H9 (cell line): Measurements from ENCODE around the gene GATC. TPM values are rescaled to one million over a fixed set of nuclear protein-coding genes. Genes with fewer than 3 reads are reported as not detected.

ENCODE experiments used
- DNase-seq: peaks from one replicate; pipeline ENCODE4 v3.0.0-alpha.2; 2017
- H2AFZ ChIP-seq: one replicate; pipeline ENCODE4 v1.6.1; 2013; ENCODE audit warnings: mild to moderate bottlenecking, low read length, control low read depth, moderate library complexity
- H2AK5ac ChIP-seq: 2 replicates; pipeline ENCODE4 v1.6.1; 2013; ENCODE audit warnings: low read length, control low read depth, mixed read lengths; ENCODE audit not compliant: insufficient read length
- H2BK120ac ChIP-seq: one replicate; pipeline ENCODE4 v1.6.1; 2013; ENCODE audit warnings: low read depth, mild to moderate bottlenecking, low read length, control low read depth, inconsistent platforms; ENCODE audit not compliant: poor library complexity, severe bottlenecking
- H2BK12ac ChIP-seq: 2 replicates; pipeline ENCODE4 v1.6.1; 2013; ENCODE audit warnings: low read length, control low read depth, mixed read lengths, low read depth; ENCODE audit not compliant: insufficient read length
- H2BK15ac ChIP-seq: 2 replicates; pipeline ENCODE4 v1.6.1; 2013; ENCODE audit warnings: low read depth, low read length, control low read depth
- H2BK20ac ChIP-seq: one replicate; pipeline ENCODE4 v1.6.1; 2013; ENCODE audit warnings: low read depth, mild to moderate bottlenecking, low read length, control low read depth, inconsistent platforms; ENCODE audit not compliant: poor library complexity, severe bottlenecking
- H2BK5ac ChIP-seq: 2 replicates; pipeline ENCODE4 v1.6.1; 2013; ENCODE audit warnings: low read length, control low read depth, mixed read lengths; ENCODE audit not compliant: insufficient read length
- H3K14ac ChIP-seq: 2 replicates; pipeline ENCODE4 v1.6.1; 2013; ENCODE audit warnings: low read length, control low read depth; ENCODE audit not compliant: insufficient read depth
- H3K18ac ChIP-seq: 2 replicates; pipeline ENCODE4 v1.6.1; 2013; ENCODE audit warnings: low read depth, mild to moderate bottlenecking, mixed read lengths, low read length, control low read depth; ENCODE audit not compliant: insufficient read length
- H3K23ac ChIP-seq: 2 replicates; pipeline ENCODE4 v1.6.1; 2013; ENCODE audit warnings: low read length, control low read depth, mixed read lengths, low read depth; ENCODE audit not compliant: insufficient read length
- H3K23me2 ChIP-seq: 2 replicates; pipeline ENCODE4 v1.6.1; 2013; ENCODE audit warnings: low read depth, mild to moderate bottlenecking, mixed read lengths, low read length, control low read depth; ENCODE audit not compliant: insufficient read length, poor library complexity, severe bottlenecking
- H3K27ac ChIP-seq: 2 replicates; pipeline ENCODE4 v1.5.1; 2013; ENCODE audit warnings: low read length, control low read depth, mixed read lengths, low read depth; ENCODE audit not compliant: insufficient read length
- H3K27me3 ChIP-seq: 2 replicates; pipeline ENCODE4 v1.6.1; 2013; ENCODE audit warnings: low read length, control low read depth, inconsistent platforms; ENCODE audit not compliant: insufficient read depth
- H3K4ac ChIP-seq: 2 replicates; pipeline ENCODE4 v1.6.1; 2013; ENCODE audit warnings: low read depth, mild to moderate bottlenecking, control low read depth, inconsistent platforms, low read length, moderate library complexity
- H3K4me1 ChIP-seq: 2 replicates; pipeline ENCODE4 v1.6.1; 2013; ENCODE audit warnings: low read length, control low read depth, inconsistent platforms; ENCODE audit not compliant: insufficient read depth
- H3K4me2 ChIP-seq: 2 replicates; pipeline ENCODE4 v1.6.1; 2013; ENCODE audit warnings: low read length, control low read depth, mixed read lengths; ENCODE audit not compliant: insufficient read length, insufficient read depth
- H3K56ac ChIP-seq: 2 replicates; pipeline ENCODE4 v1.6.1; 2013; ENCODE audit warnings: low read depth, mild to moderate bottlenecking, mixed read lengths, low read length, control low read depth; ENCODE audit not compliant: insufficient read length
- H3K79me1 ChIP-seq: 2 replicates; pipeline ENCODE4 v1.6.1; 2013; ENCODE audit warnings: low read depth, mild to moderate bottlenecking, moderate library complexity, low read length, control low read depth, inconsistent platforms; ENCODE audit not compliant: insufficient read depth, poor library complexity, severe bottlenecking
- H3K79me2 ChIP-seq: 2 replicates; pipeline ENCODE4 v1.6.1; 2013; ENCODE audit warnings: low read length, control low read depth, inconsistent platforms; ENCODE audit not compliant: insufficient read depth
- H3K9ac ChIP-seq: 2 replicates; pipeline ENCODE4 v1.6.1; 2013; ENCODE audit warnings: low read length, control low read depth, mixed read lengths; ENCODE audit not compliant: insufficient read length; ENCODE audit errors: extremely low read depth
- H3K9me3 ChIP-seq: one replicate; pipeline ENCODE4 v1.6.1; 2013; ENCODE audit warnings: low read depth, low read length, inconsistent platforms; ENCODE audit not compliant: control insufficient read depth
- H3T11ph ChIP-seq: one replicate; pipeline ENCODE4 v1.6.1; 2013; ENCODE audit warnings: mild to moderate bottlenecking, low read length, control low read depth, inconsistent platforms
- H4K20me1 ChIP-seq: one replicate; pipeline ENCODE4 v1.6.1; 2013; ENCODE audit not compliant: control insufficient read depth, insufficient read length, insufficient read depth
- H4K5ac ChIP-seq: 2 replicates; pipeline ENCODE4 v1.6.1; 2013; ENCODE audit warnings: low read depth, mild to moderate bottlenecking, mixed read lengths, low read length, control low read depth; ENCODE audit not compliant: insufficient read length
- H4K8ac ChIP-seq: replicated peaks from 2 replicates; pipeline ENCODE4 v1.6.1; 2013; ENCODE audit warnings: low read length, control low read depth, mixed read lengths, low read depth; ENCODE audit not compliant: insufficient read length
- H4K91ac ChIP-seq: 2 replicates; pipeline ENCODE4 v1.6.1; 2013; ENCODE audit warnings: low read depth, mild to moderate bottlenecking, moderate library complexity, mixed read lengths, low read length, control low read depth; ENCODE audit not compliant: insufficient read length
- H3K27ac Mint-ChIP-seq, 3 experiments: 2 replicates in 2 of 3; 3 replicates in 1 of 3; pipeline ENCODE4 v1.8.0; 2020 to 2021; ENCODE audit warnings: mixed read lengths in 3 of 3, mild to moderate bottlenecking in 1 of 3, moderate library complexity in 1 of 3
- H3K27me3 Mint-ChIP-seq: 2 replicates; pipeline ENCODE4 v1.8.0; 2021; ENCODE audit warnings: low read depth, mild to moderate bottlenecking, moderate library complexity, mixed read lengths
- H3K36me3 Mint-ChIP-seq, 3 experiments: 2 replicates in 2 of 3; 3 replicates in 1 of 3; pipeline ENCODE4 v1.8.0; 2020 to 2021; ENCODE audit warnings: low read depth in 3 of 3, mixed read lengths in 3 of 3; ENCODE audit not compliant: insufficient read depth in 1 of 3
- H3K4me1 Mint-ChIP-seq, 2 experiments: 2 replicates each; pipeline ENCODE4 v1.8.0; 2020; ENCODE audit warnings: mixed read lengths in 2 of 2
- H3K4me3 Mint-ChIP-seq, 2 experiments: 2 replicates in 1 of 2; 3 replicates in 1 of 2; pipeline ENCODE4 v1.8.0; 2020 to 2021; ENCODE audit warnings: mild to moderate bottlenecking in 2 of 2, mixed read lengths in 2 of 2, moderate library complexity in 1 of 2
- H3K9me3 Mint-ChIP-seq, 2 experiments: 2 replicates in 1 of 2; 3 replicates in 1 of 2; pipeline ENCODE4 v1.8.0; 2020; ENCODE audit warnings: mild to moderate bottlenecking in 2 of 2, mixed read lengths in 2 of 2, moderate library complexity in 1 of 2
- WGBS: extraction: QIAGEN DNeasy Blood & Tissue Kit; methylation state at CpG from one replicate; pipeline ENCODE4 v1.1.7; 2013; ENCODE audit warnings: missing lambda C conversion rate, low lambda C conversion rate, mixed read lengths; ENCODE audit not compliant: insufficient read length; ENCODE audit errors: extremely low coverage; 5-methylcytosine and 5-hydroxymethylcytosine counted together
- total RNA-seq: library from RNA; stranded (reverse); gene quantifications from 2 replicates; pipeline ENCODE4 v1.2.1, GENCODE V29; 2021
- TF ChIP-seq, protein P1 (sequence below): fragments of 200-600 bp; sonication (generic); conservative IDR thresholded peaks from 3 replicates; pipeline ENCODE4 v1.8.0; 2021; ENCODE audit warnings: antibody characterized with exemption, mild to moderate bottlenecking

The GATC gene
- total RNA-seq, 1 experiment from 2014 or later = 25.9 TPM

DNA sequence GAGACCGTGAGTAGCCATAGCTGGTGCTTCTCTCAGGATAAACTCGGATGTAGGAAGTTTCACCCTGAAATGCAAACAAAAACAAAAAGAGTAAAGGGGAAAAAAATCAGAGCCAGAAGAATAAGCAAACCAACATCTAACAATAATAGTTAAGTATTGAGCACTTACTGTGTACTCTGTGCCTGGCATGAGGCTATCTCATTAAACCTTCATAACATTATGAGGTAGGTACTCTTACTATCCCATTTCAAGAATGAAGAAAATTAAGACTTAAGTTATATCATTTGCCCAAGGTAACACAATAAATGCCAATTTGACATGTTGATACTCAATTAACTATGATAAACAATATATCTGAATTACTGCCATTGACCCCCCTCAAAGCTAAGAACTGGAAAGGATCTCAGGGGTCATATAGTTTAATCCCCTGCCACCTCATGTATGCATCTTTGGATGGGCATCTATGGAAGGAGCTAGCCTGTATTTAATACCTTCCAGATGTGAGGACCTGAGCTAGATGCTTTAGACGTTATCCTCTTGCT, 15.9 kb downstream of the GATC start:
- TF ChIP-seq, protein P1, sequence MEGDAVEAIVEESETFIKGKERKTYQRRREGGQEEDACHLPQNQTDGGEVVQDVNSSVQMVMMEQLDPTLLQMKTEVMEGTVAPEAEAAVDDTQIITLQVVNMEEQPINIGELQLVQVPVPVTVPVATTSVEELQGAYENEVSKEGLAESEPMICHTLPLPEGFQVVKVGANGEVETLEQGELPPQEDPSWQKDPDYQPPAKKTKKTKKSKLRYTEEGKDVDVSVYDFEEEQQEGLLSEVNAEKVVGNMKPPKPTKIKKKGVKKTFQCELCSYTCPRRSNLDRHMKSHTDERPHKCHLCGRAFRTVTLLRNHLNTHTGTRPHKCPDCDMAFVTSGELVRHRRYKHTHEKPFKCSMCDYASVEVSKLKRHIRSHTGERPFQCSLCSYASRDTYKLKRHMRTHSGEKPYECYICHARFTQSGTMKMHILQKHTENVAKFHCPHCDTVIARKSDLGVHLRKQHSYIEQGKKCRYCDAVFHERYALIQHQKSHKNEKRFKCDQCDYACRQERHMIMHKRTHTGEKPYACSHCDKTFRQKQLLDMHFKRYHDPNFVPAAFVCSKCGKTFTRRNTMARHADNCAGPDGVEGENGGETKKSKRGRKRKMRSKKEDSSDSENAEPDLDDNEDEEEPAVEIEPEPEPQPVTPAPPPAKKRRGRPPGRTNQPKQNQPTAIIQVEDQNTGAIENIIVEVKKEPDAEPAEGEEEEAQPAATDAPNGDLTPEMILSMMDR = no peak
- DNase-seq = no peak
- WGBS = no CpG with 5 or more reads among the region's 3 CpGs
- H3K4me1 ChIP-seq = no peaks in the 10 kb centered on the region
- H2BK120ac ChIP-seq = no peak overlapping the region
- no peak overlapping the region for H3K4me2 ChIP-seq
- no peaks in the 10 kb centered on the region for H4K20me1 ChIP-seq
- Mint-ChIP-seq H3K4me1 (peaks cover 5 to 8% of the 10 kb centered on the region in 2 experiments), H3K4me3 (no peak overlapping the region), H3K27me3 (no peaks in the 10 kb centered on the region), H3K9me3 (no peaks in the 10 kb centered on the region), H3K27ac (peak overlapping the region in 1 of 3 experiments; percentile 81; a peak in 1 of 7 replicates), H3K36me3 (peaks cover 59 to 94% (median 84%) of the 10 kb centered on the region in 3 experiments; a peak in 6 of 7 replicates)
- H2AK5ac ChIP-seq = no peak overlapping the region
- H2BK20ac ChIP-seq = no peak overlapping the region
- H2BK5ac ChIP-seq = no peak overlapping the region
- no peak overlapping the region for H3K23ac ChIP-seq
- H3K27ac ChIP-seq = no peak overlapping the region
- no peak overlapping the region for H2BK15ac ChIP-seq
- no peak overlapping the region for H3T11ph ChIP-seq
- H3K23me2 ChIP-seq = no peaks in the 10 kb centered on the region
- H3K79me1 ChIP-seq = peaks cover 2% of the 10 kb centered on the region
- H4K5ac ChIP-seq = no peak overlapping the region
- H4K91ac ChIP-seq = no peak overlapping the region
- H3K9ac ChIP-seq = no peak overlapping the region
- no peak overlapping the region for H2BK12ac ChIP-seq
- H2AFZ ChIP-seq = no peak overlapping the region
- H3K14ac ChIP-seq = no peak overlapping the region
- H3K79me2 ChIP-seq = peaks cover 4% of the 10 kb centered on the region; the same call in 1 of the 2 replicates
- H3K27me3 ChIP-seq = no peaks in the 10 kb centered on the region
- no peak overlapping the region for H3K4ac ChIP-seq
- no peak overlapping the region for H4K8ac ChIP-seq
- no peaks in the 10 kb centered on the region for H3K9me3 ChIP-seq
- no peak overlapping the region for H3K56ac ChIP-seq
- H3K18ac ChIP-seq = no peak overlapping the region
